K562 (cell line): ENCODE measurements around the gene KCP. TPM values are rescaled to one million over a fixed set of nuclear protein-coding genes. Genes with fewer than 3 reads are reported as not detected.

ENCODE experiments used
- ATAC-seq: fragments of 200-7000 bp; cut with Tn5 transposase; 3 replicates; pipeline ENCODE4 v1.9.1; 2020; ENCODE audit warnings: moderate library complexity
- BruUV-seq: library from RNA; stranded (reverse); fragments of 400-500 nt; replicated peaks from 2 replicates; lab custom pipeline; 2021; lab: Mats Ljungman, UMichigan
- CTCF ChIA-PET: fragments of 300-600 bp; formaldehyde crosslinking; extraction: SDS; loops from one replicate; lab custom pipeline; 2021; ENCODE audit warnings: low intra/inter-chr PET ratio; lab: Yijun Ruan, JAX
- POLR2A ChIA-PET: fragments of 300-600, 350-650 bp; sonication (Branson Sonifier 250); formaldehyde crosslinking; extraction: SDS; loops from one replicate; lab custom pipeline; 2021; ENCODE audit warnings: antibody characterized with exemption, inconsistent platforms; lab: Yijun Ruan, JAX
- DNase-seq, 4 experiments: peaks; one replicate each; pipeline versions ENCODE4 v3.0.0 to v3.0.0-alpha.2; 2011 to 2018; ENCODE audit warnings: low spot score in 3 of 4, mixed read lengths in 3 of 4; ENCODE audit errors: extremely low read depth in 1 of 4
- FAIRE-seq: peaks from 2 replicates; lab custom pipeline; 2011; peaks lifted over from hg19 to GRCh38; lab: Jason Lieb, UNC
- H2AFZ ChIP-seq: 2 replicates; pipeline ENCODE4 v1.6.0; 2011; ENCODE audit warnings: low read depth, low read length, control low read depth, inconsistent platforms
- H3K27ac ChIP-seq: fragments of 200-600 bp; 3 replicates; pipeline ENCODE4 v1.8.0; 2011; ENCODE audit warnings: low read depth, mild to moderate bottlenecking, control low read depth, inconsistent platforms, low read length, moderate library complexity, mixed read lengths; ENCODE audit errors: extremely low read depth
- H3K27me3 ChIP-seq, 2 experiments: fragments of 300-600 bp in 1 of 2; 2 replicates in 1 of 2; 3 replicates in 1 of 2; pipeline versions ENCODE4 v1.6.0 to v1.8.0; 2011; ENCODE audit warnings: inconsistent platforms in 2 of 2, low read length in 2 of 2, mild to moderate bottlenecking in 1 of 2, mixed read lengths in 1 of 2, moderate library complexity in 1 of 2; ENCODE audit not compliant: control insufficient read depth in 2 of 2, insufficient read depth in 2 of 2
- H3K36me3 ChIP-seq: fragments of 300-600 bp; 3 replicates; pipeline ENCODE4 v1.8.0; 2011; ENCODE audit warnings: mild to moderate bottlenecking, low read length, inconsistent platforms; ENCODE audit not compliant: control insufficient read depth, insufficient read depth
- H3K4me1 ChIP-seq, 2 experiments: fragments of 200-600 bp in 1 of 2; replicated peaks in 1 of 2; 2 replicates in 1 of 2; 3 replicates in 1 of 2; pipeline versions ENCODE4 v1.5.1 to v1.8.0; 2011; ENCODE audit warnings: inconsistent platforms in 2 of 2, low read length in 2 of 2, mild to moderate bottlenecking in 1 of 2, mixed read lengths in 1 of 2, moderate library complexity in 1 of 2; ENCODE audit not compliant: control insufficient read depth in 2 of 2, insufficient read depth in 2 of 2
- H3K4me2 ChIP-seq: 2 replicates; pipeline ENCODE4 v1.6.1; 2011; ENCODE audit warnings: low read length, control low read depth, inconsistent platforms, mixed read lengths; ENCODE audit not compliant: insufficient read depth
- H3K4me3 ChIP-seq: fragments of 200-600 bp; sonication (generic), shearing (Covaris generic); 2 replicates; pipeline ENCODE4 v1.5.1; 2016; ENCODE audit warnings: control low read depth, inconsistent platforms
- H3K79me2 ChIP-seq: fragments of 200-600 bp; 3 replicates; pipeline ENCODE4 v1.8.0; 2011; ENCODE audit warnings: low read length, inconsistent platforms; ENCODE audit not compliant: control insufficient read depth, insufficient read depth
- H3K9ac ChIP-seq, 2 experiments: 2 replicates each; pipeline versions ENCODE4 v1.6.0 to v1.6.1; 2011; ENCODE audit warnings: low read depth in 2 of 2, low read length in 2 of 2, control low read depth in 1 of 2, inconsistent platforms in 1 of 2, mild to moderate bottlenecking in 1 of 2, mixed read lengths in 1 of 2; ENCODE audit not compliant: insufficient read depth in 1 of 2
- H3K9me1 ChIP-seq: one replicate; pipeline ENCODE4 v1.6.0; 2011; ENCODE audit warnings: inconsistent platforms, mild to moderate bottlenecking, low read length, moderate library complexity; ENCODE audit not compliant: control insufficient read depth, insufficient read depth
- H3K9me3 ChIP-seq: replicated peaks from 2 replicates; pipeline ENCODE4 v1.5.1; 2011; ENCODE audit warnings: low read depth, low read length, inconsistent platforms; ENCODE audit not compliant: control insufficient read depth, insufficient read depth
- H4K20me1 ChIP-seq: replicated peaks from 2 replicates; pipeline ENCODE4 v1.6.1; 2011; ENCODE audit warnings: low read length, inconsistent platforms, mixed read lengths; ENCODE audit not compliant: control insufficient read depth, insufficient read depth
- ATF3 ChIP-seq, 2 experiments: fragments of 450-650 bp in 1 of 2; sonication (generic) in 1 of 2; formaldehyde crosslinking in 1 of 2; IDR thresholded peaks in 1 of 2; conservative IDR thresholded peaks in 1 of 2; 2 replicates each; pipeline versions ENCODE4 v1.6.1 to v1.8.1; 2016 to 2023; ENCODE audit warnings: mild to moderate bottlenecking in 2 of 2, moderate library complexity in 2 of 2, inconsistent platforms in 1 of 2, missing genetic modification reagents in 1 of 2
- CBFA2T3 ChIP-seq: fragments of 450-650 bp; IDR thresholded peaks from 2 replicates; pipeline ENCODE4 v1.6.1; 2017
- CBX1 ChIP-seq: sonication (generic); IDR thresholded peaks from 2 replicates; pipeline ENCODE4 v1.6.1; 2016; ENCODE audit warnings: antibody characterized with exemption, low read depth, mild to moderate bottlenecking
- CBX3 ChIP-seq, 2 experiments: IDR thresholded peaks; 1 replicate in 1 of 2; 2 replicates in 1 of 2; pipeline ENCODE4 v1.6.1; 2012; ENCODE audit warnings: inconsistent platforms in 2 of 2, low read length in 2 of 2, borderline replicate concordance in 1 of 2, control low read depth in 1 of 2
- CREM ChIP-seq: IDR thresholded peaks from 2 replicates; pipeline ENCODE4 v1.6.1; 2014; ENCODE audit warnings: antibody characterized with exemption, low read depth
- FIP1L1 ChIP-seq: fragments of 200-400 bp; formaldehyde crosslinking; IDR thresholded peaks from 2 replicates; pipeline ENCODE4 v1.6.1; 2018; ENCODE audit warnings: mild to moderate bottlenecking, low read depth, low read length; ENCODE audit not compliant: poor library complexity, severe bottlenecking
- GATA2 ChIP-seq: sonication (generic); formaldehyde crosslinking; IDR thresholded peaks from 2 replicates; pipeline ENCODE4 v1.4.0; 2020; ENCODE audit warnings: mild to moderate bottlenecking, missing genetic modification reagents
- HNRNPLL ChIP-seq: fragments of 200-400 bp; formaldehyde crosslinking; IDR thresholded peaks from 2 replicates; pipeline ENCODE4 v1.6.1; 2017; ENCODE audit warnings: low read length, low read depth, mild to moderate bottlenecking; ENCODE audit not compliant: poor library complexity, severe bottlenecking
- MAZ ChIP-seq, 2 experiments: fragments of 450-650 bp in 1 of 2; sonication (generic) in 1 of 2; formaldehyde crosslinking; IDR thresholded peaks in 1 of 2; conservative IDR thresholded peaks in 1 of 2; 2 replicates each; pipeline versions ENCODE4 v1.4.0 to v1.5.0; 2020; ENCODE audit warnings: mild to moderate bottlenecking in 1 of 2, missing genetic modification reagents in 1 of 2
- NFATC3 ChIP-seq: fragments of 450-650 bp; IDR thresholded peaks from 2 replicates; pipeline ENCODE4 v1.6.1; 2017; ENCODE audit warnings: mild to moderate bottlenecking
- PHB ChIP-seq: fragments of 250-450 bp; sonication (Bioruptor Pico); IDR thresholded peaks from 2 replicates; pipeline ENCODE4 v1.5.0; 2021
- PTBP1 ChIP-seq: fragments of 200-400 bp; formaldehyde crosslinking; IDR thresholded peaks from 2 replicates; pipeline ENCODE4 v1.6.1; 2017; ENCODE audit warnings: low read depth, low read length
- RFX1 ChIP-seq: fragments of 450-650 bp; IDR thresholded peaks from 2 replicates; pipeline ENCODE4 v1.6.1; 2016; ENCODE audit warnings: mild to moderate bottlenecking, moderate library complexity
- SMC3 ChIP-seq: conservative IDR thresholded peaks from 2 replicates; pipeline ENCODE4 v1.6.1; 2011; ENCODE audit warnings: low read depth, low read length, improper control_type of control experiment; ENCODE audit not compliant: insufficient read depth
- UBTF ChIP-seq, 2 experiments: IDR thresholded peaks; 2 replicates each; pipeline ENCODE4 v1.6.1; 2012; ENCODE audit warnings: improper control_type of control experiment in 2 of 2, low read depth in 2 of 2, low read length in 2 of 2, borderline replicate concordance in 1 of 2
- ZKSCAN1 ChIP-seq: fragments of 150-350 bp; IDR thresholded peaks from 2 replicates; pipeline ENCODE4 v1.6.1; 2016; ENCODE audit warnings: low read depth, low read length
- ZNF12 ChIP-seq: sonication (generic); formaldehyde crosslinking; IDR thresholded peaks from 2 replicates; pipeline ENCODE4 v1.4.0; 2020; ENCODE audit warnings: mild to moderate bottlenecking, missing genetic modification reagents
- WGBS: fragments of 100-300 bp; shearing (Covaris generic); methylation state at CpG from one replicate; pipeline ENCODE4 v1.1.6; 2016; ENCODE audit warnings: low coverage, mixed read lengths; ENCODE audit not compliant: insufficient coverage; ENCODE audit errors: missing lambda C conversion rate; 5-methylcytosine and 5-hydroxymethylcytosine counted together
- in situ Hi-C: fragments of 300-500 bp; cut with MboI; formaldehyde crosslinking; loops from 4 replicates; pipeline ENCODE4 v1.15.0; 2018; ENCODE audit warnings: inconsistent platforms, mixed read lengths
- intact Hi-C: fragments of 100-400 bp; cut with micrococcal nuclease; formaldehyde crosslinking; loops from 2 replicates; pipeline ENCODE4 v1.14.2; 2022
- polyA plus RNA-seq, 8 experiments: library from polyadenylated mRNA; depleted of rRNA in 4 of 8; stranded (reverse) in 5 of 8; unstranded in 3 of 8; fragments of >200 nt; fragmentation: Nextera tagmentation in 2 of 8; fragmentation: Illumina TruSeq in 1 of 8; extraction: Ambion mirVana in 2 of 8; extraction: Trizol in 1 of 8; gene quantifications; 2 replicates each; pipeline versions ENCODE4 v1.2.1 to v1.2.3, GENCODE V29; 2011 to 2014; ENCODE audit warnings: inconsistent platforms in 1 of 8, missing spikeins in 1 of 8
- total RNA-seq, 7 experiments: library from RNA; depleted of rRNA in 6 of 7; stranded (reverse); fragments of >200 nt in 6 of 7; fragmentation: Illumina TruSeq in 2 of 7; extraction: Trizol in 2 of 7; gene quantifications; 2 replicates each; pipeline versions ENCODE4 v1.2.1 to v1.2.3, GENCODE V29; 2011 to 2021; ENCODE audit warnings: low replicate concordance in 1 of 7

KCP gene
- total and polyA plus RNA-seq, 9 of the 15 experiments (the other 6 are each of a cell fraction or from before 2014, with no cell fraction given): 0.06 to 0.17 (median 0.12) TPM; not detected in 3

GRCh38 chr7:128883622-128884448 lies 26.7 kb downstream of the KCP start:
- FAIRE-seq: peak; percentile 96
- Histone ChIP-seq H3K79me2 (no peaks in the 10 kb centered on the region), H2AFZ (no peak overlapping the region), H3K36me3 (no peaks in the 10 kb centered on the region), H3K9me3 (peaks cover 4% of the 10 kb centered on the region), H3K27ac (no peak overlapping the region), H3K4me1 (peaks cover 0 to 54% of the 10 kb centered on the region in 2 experiments; a peak in 3 of 5 replicates), H3K27me3 (peaks cover 2 to 19% of the 10 kb centered on the region in 2 experiments; a peak in 4 of 5 replicates), H3K9me1 (no peaks in the 10 kb centered on the region), H3K4me3 (no peak overlapping the region), H3K4me2 (no peak overlapping the region), H3K9ac (peak overlapping the region in 1 of 2 experiments; percentile 0; a peak in 1 of 4 replicates), H4K20me1 (no peaks in the 10 kb centered on the region; the same call in 1 of the 2 replicates)
- POLR2A ChIA-PET: interaction anchor here (0.7 to 1.2 kb wide), 6 partner anchors 9 to 218 kb away, joined by 3 to 5 read pairs (median 3); no protein-coding TSS in a partner anchor
- CTCF ChIA-PET: interaction anchor here (0.5 to 1.1 kb wide), 4 partner anchors 269 to 456 kb away, joined by 3 to 4 read pairs (median 4); no protein-coding TSS in a partner anchor
- BruUV-seq: no TSS peak
- WGBS: 33% methylated on average over 19 of the region's 19 CpGs
- DNase-seq: peak; percentile 92 to 97 (median 96)
- peak; percentile 79 for ATAC-seq
- intact Hi-C loops: loop anchor here (2.0 to 5.0 kb wide), 3 partner anchors 92 to 407 kb away; partner anchors contain the start of genes CCDC136, GARIN1A and METTL2B
- in situ Hi-C loops: loop anchor here (5.0 kb wide), 2 partner anchors 207 to 272 kb away; no protein-coding TSS in a partner anchor
- TF ChIP-seq ATF3 (IDR thresholded peaks at IDR 0.05) (no peak), ATF3 (CRISPR knock-in tag; conservative IDR thresholded peaks at IDR 0.05) (0 out of 2 replicates have a peak, but pooled peaks have one; percentile 14), UBTF (IDR thresholded peaks at IDR 0.05; ENCODE audit: borderline replicate concordance in 1 of 2, low read depth in 2 of 2, low read length in 2 of 2) (0 out of 4 replicates have a peak, but pooled peaks of 1 of the 2 experiments have one; percentile 37), MAZ (CRISPR knock-in tag; conservative IDR thresholded peaks at IDR 0.05 in 1 of 2, IDR thresholded peaks at IDR 0.05 in 1 of 2) (peak; percentile 27 to 80; a peak in 2 of 4 replicates), CBFA2T3 (0 out of 2 replicates have a peak, but pooled peaks have one; percentile 7), GATA2 (CRISPR knock-in tag) (no peak), NFATC3 (peak; percentile 1; the same call in 1 of the 2 replicates), ZNF12 (peak; percentile 30; the same call in 1 of the 2 replicates), RFX1 (no peak), CREM (peak; percentile 61), PTBP1 (0 out of 2 replicates have a peak, but pooled peaks have one; percentile 25), PHB (CRISPR knock-in tag) (0 out of 2 replicates have a peak, but pooled peaks have one; percentile 16), ZKSCAN1 (peak; percentile 33; the same call in 1 of the 2 replicates), FIP1L1 (no peak), CBX1 (peak; percentile 98), SMC3 (peak; percentile 96), HNRNPLL (peak; percentile 43), CBX3 (IDR thresholded peaks at IDR 0.05; ENCODE audit: borderline replicate concordance in 1 of 2, low read length in 2 of 2) (peak in 1 of 2 experiments; percentile 100; a peak in 2 of 3 replicates)
